ENCODE data around the gene MFN1. TPM values are rescaled to one million over a fixed set of nuclear protein-coding genes. Genes with fewer than 3 reads are reported as not detected.
A peak's percentile ranks its signal among the peaks of the same experiment; 100 is the strongest.
"Not testable (repeated sequence)": the region's sequence is repeated elsewhere in the genome, so short reads cannot be mapped to it uniquely, and the experiment has no call there.

MFN1 gene
- total RNA-seq, result 96.2 TPM

- DNase-seq, result peak; percentile 97
Measured at GRCh38 chr3:179347345-179348194, at the start of gene MFN1. MFN1 (plus strand) TSS chr3:179347709; CDS start chr3:179348852, 1,143 bp downstream.

DNA sequence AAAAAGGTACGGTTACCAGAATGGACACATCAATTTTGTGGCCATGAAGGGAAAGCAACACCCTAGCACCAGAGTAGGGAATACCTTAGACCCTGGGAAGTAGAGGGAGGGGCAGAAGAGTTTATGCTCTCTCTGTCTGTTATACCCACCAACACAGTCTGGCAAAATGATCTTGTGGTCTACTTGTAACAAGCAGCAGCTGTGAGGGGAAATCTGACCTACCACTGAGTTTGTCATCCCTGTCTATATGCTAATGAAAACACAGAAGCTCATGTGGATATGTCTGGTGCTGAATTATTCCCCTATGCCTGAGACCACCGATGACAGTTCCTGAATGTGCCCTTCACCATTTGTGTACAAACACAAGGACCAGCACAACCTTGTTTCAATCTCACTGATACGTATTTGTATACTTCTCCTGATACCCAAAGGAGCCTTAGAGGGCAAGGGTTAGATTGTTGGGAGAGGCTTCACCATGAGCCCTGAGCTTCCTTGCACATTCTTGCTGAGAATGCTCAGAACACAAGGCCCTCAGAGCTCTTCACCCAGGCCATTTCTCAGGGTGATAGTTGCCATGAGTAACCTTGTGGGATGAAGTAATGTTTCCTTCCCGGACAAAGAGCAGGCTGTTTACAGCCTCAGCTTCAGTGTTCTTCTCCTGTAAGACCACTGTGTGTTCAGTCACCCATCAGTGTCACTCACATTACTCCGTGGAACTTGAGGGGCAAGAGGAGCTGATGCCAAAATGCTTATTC is 49.4 kb upstream of the MFN1 start:
- no peak for DNase-seq

DNA sequence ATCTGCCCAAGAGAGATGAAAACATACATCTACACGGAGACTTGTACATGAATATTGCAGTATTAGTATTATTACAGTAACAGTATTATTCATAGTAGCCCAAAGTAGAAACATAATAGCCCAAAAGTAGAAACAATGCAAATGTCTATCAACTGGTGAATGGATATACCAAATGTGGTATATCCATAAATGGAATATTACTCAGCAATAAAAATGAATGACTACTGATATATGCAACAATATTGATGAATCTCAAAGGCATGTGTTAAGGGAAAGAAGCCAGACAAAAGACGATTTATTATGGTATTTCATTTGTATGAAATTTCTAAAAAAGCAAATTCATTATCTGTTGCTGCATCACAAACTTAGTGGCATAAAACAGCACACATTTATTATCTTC is 48.2 kb upstream of the MFN1 start:
- no peak for DNase-seq

GRCh38 chr3:179299999-179300613 is 47.4 kb upstream of the MFN1 start:
- no peak for DNase-seq

DNA sequence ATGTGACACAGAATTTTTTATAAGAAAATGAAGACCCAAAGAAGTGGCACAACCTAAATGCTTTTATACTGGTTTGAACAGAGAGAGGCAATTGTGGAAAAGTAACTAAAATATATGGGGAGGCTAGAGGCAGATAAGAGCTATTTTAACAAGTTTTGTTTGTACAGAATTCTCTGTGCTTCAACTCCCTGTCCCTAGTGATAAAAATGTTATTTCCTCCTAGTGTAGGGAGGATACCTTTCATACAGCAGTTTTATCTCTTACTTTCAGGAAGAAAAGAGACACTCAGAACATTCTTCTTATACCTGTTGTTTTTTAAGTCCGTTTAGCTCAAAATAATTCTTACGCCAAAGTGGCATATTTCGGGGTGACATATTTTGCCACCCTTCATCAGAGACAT is 45.9 kb upstream of the MFN1 start:
- no peak for DNase-seq

- DNase-seq, result no peak
Measured at GRCh38 chr3:179302111-179302510, 45.4 kb upstream of the MFN1 start.

DNA sequence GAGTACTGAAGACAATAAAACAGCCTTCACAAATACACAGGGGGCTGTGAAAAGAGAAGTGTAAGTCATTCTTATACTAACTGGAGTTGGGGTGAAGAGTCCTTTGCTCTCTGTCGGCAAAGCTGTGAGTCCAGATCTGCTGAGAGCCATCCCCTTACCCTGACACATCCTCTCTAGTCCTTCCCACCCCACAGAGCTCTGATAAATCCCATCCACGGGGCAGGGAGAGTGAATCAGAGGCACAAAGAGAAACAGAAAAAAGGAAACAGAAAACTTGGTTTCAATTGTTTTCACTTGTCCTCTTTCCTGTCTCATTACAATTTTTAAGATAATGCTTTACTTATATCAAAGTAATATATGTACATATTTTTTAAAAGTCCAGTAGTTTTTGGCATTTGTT is 42.9 kb upstream of the MFN1 start:
- DNase-seq, result no peak

GRCh38 chr3:179307362-179307761 is 40.1 kb upstream of the MFN1 start:
- DNase-seq, result not testable (repeated sequence)

DNA sequence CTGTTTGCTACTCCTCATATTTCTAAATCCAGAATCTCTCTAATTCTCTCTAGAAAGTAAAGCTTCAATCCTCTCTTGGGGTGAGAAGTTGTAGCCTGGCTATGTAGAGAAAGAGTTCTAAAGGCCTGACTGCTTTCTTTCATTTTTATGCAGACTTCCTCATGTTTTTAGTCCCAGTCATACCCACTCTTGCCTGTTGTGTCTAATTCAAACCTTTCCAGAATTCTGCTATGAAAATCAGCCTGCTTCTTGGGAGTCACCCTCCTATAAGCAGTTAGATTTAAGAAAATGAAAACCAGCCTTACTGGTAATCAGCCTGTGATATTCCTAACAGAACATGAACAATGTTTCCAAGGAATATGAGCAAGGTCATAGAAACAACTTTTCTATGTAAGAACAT is 39.5 kb upstream of the MFN1 start:
- DNase-seq, result no peak

GRCh38 chr3:179309225-179310078 is 38.1 kb upstream of the MFN1 start:
- no peak for DNase-seq

DNA sequence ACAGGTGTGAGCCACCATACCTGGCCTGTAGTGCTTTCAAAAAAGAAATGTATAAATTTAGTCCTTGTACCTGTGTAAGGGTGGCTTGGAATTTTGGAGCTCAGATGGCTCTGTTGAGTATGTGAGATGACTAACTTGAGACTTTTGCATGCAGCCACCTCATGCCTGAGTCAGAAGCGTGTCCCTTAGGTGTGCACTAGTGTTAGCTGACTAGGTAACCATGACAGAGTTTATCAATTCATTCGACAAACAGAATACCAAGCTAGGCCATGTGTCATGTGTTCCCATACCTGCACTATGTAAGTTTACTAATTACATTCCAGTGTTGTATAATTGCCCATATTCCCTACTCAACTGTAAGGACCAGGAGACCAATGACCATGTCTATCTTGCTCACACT is 28.6 kb upstream of the MFN1 start:
- DNase-seq, result no peak

DNA sequence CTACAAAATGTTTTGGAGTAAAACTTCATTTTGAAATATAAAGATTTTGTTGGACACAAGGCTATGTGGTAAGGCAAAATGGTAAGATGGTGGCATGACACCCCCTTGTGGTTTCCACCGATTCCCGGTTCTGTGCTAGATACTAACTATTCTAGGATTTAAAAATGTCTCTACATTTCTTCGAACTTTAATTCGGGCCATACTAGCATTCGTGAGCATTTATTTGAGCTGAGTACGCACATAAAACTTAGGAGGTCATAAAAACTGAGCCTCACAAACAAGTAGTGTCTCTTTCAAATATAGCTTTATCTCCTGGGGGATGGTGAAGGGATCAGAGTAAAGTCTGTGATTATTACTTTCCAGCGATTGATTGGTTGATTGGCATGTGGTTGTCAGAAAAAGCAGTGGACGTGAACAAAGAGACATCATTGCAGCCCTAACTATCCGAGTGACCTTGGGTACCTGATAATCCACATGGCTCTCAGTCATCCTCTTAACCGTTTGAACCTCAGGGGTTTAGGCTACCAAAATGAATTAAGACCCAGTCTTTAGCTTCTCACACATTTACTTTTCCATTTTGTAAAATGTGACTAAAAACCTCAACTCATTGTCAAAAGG is 25.7 kb upstream of the MFN1 start:
- DNase-seq, result peak; percentile 78

DNA sequence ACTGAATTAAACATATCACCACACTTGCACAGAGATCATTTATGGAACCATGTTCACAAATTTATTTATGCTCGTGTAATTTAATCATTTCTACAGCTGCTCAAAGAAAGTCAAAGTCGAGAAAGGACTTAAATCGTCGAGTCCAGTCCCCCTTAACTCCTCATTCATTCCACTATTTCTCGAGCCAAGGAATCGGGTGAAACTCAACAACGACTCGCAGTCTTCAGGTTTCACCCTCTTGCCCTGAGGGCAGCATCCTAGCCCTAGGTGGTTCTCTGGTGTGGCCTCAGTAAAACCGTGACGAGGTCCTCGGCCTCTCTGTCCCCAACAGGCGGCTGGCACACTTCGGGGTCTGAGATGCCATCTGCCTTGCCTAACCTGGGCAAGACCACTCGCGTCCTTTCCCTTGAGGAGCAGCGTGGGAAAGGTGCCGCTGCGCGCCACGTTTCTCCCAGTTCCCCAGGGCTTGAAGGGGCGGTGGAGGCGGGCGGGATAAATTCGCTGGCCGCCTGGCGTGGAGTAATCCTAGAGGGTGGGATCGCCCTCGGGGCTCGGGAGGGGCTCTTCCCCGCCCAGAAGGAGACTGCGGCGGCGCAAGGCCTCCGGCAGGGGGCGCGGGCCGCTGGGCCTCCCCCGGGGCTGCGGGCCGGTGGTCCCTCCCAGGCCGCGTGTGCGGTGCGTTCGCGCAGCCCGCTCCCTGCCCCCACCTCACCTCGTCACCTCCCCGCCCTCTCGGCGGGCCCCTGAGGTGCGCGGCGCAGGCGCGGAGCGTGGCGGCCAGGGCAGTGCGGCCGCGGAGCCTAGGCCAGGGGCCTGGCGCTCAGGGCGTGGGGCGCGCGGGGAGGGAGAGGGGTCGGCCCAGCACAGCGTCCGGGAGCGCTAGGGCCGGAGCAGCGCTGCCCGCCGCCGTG is 25.0 kb upstream of the MFN1 start, which contains the start of gene ZNF639:
Gene ZNF639 (plus strand): TSS at position 746 of the 911 bp plus-strand sequence. CDS start 5,263 bp downstream, outside the sequence.
- DNase-seq, result peak; percentile 83

DNA sequence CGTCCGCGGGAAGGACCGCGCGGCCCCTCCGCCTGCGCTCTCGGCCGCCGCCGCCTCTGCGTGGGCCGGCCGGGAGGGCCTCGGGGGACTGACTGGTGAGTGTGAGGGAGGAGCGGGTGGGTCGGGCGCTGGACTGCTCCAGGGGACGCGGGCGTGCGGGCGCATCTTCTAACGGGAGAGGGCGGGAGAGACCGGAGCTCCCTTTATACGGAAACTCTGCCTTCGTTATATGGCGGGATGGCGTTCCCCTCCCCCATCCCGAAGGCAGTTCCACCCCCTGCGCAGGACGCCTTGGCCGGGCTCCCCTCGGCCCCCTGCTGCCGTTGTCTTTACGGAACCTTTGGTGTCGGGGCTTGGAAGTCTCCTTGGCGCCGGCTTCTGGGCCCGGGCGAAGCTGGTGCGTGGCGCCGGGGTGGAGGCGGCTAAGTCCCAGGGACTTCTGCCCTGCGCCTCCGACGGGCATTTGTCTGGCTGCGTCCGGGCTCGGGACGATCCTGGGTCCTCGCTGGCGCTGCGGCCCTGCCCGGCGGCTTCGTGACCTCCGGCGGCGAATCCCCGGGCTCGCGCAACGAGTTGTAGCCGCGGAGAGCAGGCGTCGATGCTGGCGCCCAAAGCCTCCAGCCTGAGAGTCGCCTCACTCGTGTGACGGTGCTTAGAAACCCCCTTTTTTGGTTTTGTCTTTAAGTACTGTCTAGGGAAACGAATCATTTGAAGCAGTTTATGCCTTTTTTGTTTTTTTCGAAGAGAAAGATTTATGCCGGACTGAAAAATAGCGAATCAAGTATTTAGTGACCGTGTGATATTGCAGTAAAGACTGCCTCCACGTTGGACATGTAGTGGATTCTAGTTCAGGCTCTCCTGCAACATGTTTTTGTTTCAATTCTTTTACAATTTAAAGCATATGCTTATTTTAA is 24.1 kb upstream of the MFN1 start:
- peak; percentile 49 for DNase-seq

DNA sequence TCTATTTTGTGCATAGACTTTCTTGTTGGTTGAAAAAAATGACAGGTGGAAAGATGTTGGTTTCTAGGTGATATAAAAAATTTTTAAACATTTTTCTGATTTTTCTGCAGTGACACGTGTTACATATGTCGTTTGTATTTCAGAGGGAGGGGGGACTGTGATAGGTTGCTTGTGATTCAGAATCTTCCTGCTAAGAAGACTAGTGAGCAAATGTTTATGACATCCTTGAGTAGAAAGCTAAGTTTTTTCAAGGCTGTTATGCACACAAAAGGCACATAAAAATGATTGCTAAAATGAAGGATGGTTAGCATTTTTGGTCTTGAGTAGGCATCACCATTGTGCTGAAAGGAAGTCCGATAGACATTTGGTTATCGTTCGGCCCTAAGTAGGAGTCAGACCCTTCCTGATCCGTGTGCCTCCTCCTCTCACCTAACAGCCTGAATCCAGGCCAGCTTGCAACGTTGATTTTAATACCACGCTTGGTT is 23.2 kb upstream of the MFN1 start:
- peak; percentile 14 for DNase-seq

DNA sequence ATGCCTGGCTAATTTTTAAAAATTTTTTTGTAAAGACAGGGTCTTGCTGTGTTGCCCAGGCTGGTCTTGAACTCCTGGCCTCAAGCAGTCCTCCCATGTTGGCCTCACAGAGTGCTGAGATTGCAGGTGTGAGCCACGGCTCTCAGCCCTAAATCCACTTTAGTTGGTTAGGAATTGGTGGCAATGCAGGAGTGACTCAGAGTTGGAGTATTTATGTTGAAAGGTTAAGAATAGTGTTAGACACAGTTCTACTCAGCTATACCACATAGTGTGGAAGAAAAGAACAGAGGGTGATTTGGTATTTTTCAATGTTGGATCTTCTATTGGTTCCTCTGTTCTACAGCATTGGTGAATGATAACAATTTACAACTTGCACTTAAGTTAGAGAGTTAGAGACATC is 17.1 kb upstream of the MFN1 start:
- no peak for DNase-seq

DNA sequence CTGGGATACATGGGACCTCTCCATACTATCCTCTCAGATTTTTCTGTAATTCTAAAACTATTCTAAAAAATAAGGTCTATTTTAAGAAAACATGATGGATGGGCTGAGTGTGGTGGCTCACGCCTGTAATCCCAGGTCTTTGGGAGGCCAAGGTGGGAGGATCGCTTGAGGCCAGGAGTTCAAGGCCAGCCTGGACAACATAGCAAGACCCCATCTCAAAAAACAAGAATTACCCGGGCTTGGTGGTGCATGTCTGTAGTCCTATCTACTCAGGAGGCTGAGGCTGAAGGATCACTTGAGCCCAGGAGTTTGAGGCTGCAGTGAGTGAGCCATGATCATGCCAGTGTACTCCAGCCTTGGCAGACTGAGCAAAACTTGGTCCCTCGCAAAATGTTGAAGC is 15.3 kb upstream of the MFN1 start:
- no peak for DNase-seq

GRCh38 chr3:179333084-179333483 is 14.4 kb upstream of the MFN1 start:
- DNase-seq, result no peak

DNA sequence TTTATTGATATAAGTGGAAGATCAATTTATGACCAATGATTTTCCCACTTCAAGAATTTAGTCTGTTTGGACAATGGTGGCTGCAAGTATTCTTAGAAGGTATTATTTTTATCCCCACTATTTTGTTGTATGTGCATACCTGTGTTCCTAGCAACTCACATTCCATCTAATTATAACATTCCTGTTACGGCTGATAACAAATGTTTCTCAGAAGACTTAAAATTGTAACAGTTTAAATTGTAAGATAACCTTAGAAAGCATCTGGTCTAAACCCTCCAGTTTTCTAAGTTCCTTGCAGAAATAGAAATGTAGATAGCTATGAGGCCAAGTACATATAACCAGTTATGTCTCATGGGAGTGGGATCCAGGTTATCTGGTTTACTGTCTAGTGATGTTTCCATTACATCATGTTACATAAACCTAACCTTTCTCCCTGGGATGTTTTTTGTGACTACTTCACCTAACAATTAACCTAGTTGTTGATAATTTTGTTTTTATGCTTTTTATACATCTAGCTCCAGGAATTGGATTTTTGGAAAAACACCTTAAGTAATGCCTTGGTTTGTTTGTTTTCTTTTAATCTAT is 11.1 kb upstream of the MFN1 start:
- no peak for DNase-seq
